SHP77 (cell line): ENCODE measurements around the gene PPP1R16B.
"Not testable (repeated sequence)": the region's sequence is repeated elsewhere in the genome, so short reads cannot be mapped to it uniquely, and the experiment has no call there.

Source experiments
- DNase-seq, 2 experiments: peaks; one replicate each; lab custom pipeline; 2025; lab: John Stamatoyannopoulos, UW

The PPP1R16B gene

DNA sequence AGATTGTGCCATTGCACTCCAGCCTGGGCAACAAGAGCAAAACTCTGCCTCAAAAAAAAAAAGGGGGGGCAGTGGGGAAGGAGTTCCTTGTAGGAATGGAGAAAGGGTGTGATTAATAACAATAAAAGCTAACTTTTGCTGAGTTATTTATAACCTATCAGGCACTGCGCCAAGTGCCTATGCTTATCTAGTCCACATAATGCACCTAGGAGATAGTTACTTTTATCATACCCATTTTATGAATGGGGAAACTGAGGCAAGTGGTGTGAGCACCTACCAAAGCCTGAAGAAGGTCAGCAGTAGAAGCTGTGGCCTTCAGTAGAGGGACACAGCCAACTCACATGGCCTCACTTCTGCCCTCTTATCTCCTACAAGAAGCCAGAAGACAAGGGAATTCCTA is 13.6 kb upstream of the PPP1R16B start:
- DNase-seq = no peak

GRCh38 chr20:38794057-38794456 is 11.4 kb upstream of the PPP1R16B start:
- not testable (repeated sequence) for DNase-seq

DNA sequence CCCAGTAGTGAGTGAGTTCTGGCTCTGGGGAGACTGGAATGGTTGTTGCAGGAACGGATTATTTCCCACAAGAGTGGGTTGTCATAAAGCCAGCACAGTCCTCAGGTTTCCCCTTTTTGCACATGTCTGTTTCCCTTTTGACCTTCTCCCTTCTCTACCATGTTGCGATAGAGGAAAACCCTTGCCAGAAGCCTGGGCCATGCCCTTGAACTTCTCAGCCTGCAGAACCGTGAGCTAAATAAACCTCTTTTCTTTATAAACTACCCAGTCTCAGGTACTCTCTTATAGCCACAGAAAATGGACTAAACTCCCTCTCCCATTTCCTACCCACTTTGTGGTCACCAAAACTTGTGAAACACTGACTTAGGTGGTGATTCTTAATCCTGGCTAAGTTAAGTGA is 7.2 kb upstream of the PPP1R16B start:
- no peak for DNase-seq

DNA sequence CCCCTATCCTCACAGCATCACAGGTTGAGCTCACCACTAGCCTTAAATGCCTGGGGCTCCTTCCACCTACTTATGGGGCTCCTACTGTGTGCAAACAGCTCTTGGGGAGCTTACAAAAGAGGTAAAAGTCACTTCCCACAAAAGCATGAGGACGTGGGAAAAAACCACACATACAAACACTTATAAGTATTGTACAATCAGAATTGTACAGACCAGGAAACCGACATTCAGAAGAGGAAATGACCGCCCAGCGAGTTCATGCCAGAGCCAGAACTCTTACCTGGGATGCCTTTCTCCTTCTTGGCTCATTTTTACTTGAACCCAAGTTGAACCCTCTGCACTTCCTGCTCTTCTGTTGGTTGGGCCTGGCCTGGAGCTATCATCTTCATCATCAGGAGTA is 6.3 kb upstream of the PPP1R16B start:
- no peak for DNase-seq

- no peak for DNase-seq
Measured at GRCh38 chr20:38800882-38801281, 4.6 kb upstream of the PPP1R16B start.

GRCh38 chr20:38804221-38804620 is 1.3 kb upstream of the PPP1R16B start:
- DNase-seq = no peak

GRCh38 chr20:38804682-38805501 is 605 bp upstream of the PPP1R16B start:
- DNase-seq = no peak

DNA sequence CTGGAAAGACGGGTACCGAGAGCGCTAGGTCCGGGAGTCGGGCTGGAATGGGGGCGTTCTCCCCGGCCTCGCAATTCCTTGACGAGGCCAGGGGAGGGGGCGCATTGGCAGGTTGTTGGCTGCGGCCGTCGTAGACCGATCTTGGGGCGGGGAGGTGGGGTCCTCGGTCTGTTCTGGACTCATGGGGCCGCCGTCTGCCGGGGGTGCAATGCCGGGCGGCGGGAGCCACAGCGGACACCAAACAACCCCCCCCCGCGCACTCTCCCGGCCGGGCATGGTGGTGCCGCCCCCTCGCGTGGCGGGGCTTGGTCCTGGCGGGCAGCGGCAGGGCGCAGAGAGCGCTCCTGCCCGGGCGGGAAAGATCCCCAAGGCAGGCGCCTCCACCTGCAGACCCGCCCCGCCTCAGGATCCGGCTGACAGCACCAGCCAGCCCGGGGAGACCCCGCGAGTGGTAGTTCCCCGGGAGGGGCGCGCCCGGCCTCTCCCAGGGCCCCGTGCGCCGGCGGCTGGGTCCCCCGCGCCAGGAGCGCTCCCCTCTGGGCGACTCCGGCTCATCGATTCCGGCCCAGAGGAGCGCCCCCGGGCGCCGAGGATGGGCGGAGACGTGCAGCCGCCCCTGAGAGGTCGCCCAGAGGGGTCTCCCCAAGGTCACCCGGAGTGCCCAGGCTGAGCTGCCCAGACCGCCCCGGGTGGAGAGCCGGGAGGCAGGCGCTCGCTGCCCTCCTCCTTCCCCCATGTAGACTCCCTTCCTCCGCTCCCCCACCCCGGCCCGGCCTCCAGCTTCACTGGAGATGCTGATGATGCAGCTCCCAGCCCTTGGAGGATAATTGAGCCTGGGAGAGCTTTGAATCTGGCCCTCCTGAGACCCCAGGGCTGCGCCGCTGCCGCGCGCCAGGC is 709 bp downstream of the PPP1R16B start:
- DNase-seq = no peak

DNA sequence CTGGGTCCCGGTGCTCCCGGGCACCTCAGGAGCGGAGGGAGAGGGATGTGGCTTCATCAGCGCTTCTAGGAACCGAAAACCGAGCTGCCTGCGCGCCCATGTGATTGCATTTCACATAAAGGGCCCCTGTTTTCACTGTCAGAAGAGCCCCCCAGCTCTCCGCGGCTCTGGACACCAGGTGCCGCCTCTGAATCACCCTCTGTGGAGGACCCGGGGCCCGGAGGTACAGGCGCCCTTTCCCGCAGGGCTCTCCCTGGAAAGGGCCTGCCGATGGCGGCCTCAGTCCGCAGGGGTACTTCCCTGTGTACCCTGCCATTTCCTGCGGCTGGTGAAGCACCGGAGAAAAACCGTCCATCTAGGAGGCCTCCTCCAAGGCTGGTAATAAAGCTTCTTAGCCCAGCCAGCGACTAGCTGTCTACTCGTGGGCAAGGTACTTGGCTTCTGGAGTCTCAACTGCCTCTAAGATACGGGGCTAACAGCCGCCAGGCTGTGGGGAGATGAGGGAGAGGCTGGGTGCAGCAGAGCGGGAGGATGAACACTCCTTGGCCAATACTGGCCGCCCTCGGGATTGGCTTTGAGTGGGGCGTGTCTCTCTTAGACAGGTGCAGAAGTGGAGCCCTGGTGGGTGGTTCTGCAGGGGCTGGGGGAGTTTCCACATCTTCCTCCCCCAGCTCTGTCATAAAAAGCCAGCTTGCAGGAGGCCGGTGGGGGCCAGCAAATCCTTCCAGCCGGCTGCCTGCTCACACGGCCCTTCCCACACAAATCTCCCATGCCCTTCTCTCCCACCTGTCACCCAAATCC is 1.6 kb downstream of the PPP1R16B start:
- no peak for DNase-seq

- no peak for DNase-seq
Measured at GRCh38 chr20:38809942-38810341, 4.4 kb downstream of the PPP1R16B start.

GRCh38 chr20:38810926-38811630 is 5.6 kb downstream of the PPP1R16B start:
- DNase-seq = no peak

- DNase-seq = no peak
Measured at GRCh38 chr20:38811769-38812168, 6.3 kb downstream of the PPP1R16B start.

DNA sequence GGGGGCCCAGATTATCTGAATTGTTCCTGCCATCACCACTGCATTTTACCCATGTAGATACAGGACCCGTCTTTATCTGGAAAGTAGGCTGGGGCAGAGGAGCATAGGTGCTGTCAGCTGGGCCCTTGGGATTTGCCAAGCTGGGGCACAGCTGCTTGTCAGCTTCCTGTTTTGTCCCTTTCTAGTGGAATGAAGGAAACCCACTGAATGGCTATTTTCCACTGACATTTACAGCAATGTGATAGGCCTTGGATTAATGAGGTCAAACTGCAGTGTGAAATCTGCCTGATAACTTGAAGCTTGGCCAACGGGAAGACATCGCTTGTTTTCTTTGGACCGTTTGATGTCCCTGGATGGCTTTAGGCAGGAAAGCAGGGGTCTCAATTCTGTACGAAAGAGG is 6.7 kb downstream of the PPP1R16B start:
- no peak for DNase-seq

- DNase-seq = no peak
Measured at GRCh38 chr20:38812709-38813573, 7.4 kb downstream of the PPP1R16B start.

GRCh38 chr20:38813574-38813962 is 8.1 kb downstream of the PPP1R16B start:
- not testable (repeated sequence) for DNase-seq

- no peak for DNase-seq
Measured at GRCh38 chr20:38815446-38815845, 9.9 kb downstream of the PPP1R16B start.

GRCh38 chr20:38818113-38819065 is 12.9 kb downstream of the PPP1R16B start:
- DNase-seq = no peak

GRCh38 chr20:38825571-38825900 is 20.0 kb downstream of the PPP1R16B start:
- no peak for DNase-seq

DNA sequence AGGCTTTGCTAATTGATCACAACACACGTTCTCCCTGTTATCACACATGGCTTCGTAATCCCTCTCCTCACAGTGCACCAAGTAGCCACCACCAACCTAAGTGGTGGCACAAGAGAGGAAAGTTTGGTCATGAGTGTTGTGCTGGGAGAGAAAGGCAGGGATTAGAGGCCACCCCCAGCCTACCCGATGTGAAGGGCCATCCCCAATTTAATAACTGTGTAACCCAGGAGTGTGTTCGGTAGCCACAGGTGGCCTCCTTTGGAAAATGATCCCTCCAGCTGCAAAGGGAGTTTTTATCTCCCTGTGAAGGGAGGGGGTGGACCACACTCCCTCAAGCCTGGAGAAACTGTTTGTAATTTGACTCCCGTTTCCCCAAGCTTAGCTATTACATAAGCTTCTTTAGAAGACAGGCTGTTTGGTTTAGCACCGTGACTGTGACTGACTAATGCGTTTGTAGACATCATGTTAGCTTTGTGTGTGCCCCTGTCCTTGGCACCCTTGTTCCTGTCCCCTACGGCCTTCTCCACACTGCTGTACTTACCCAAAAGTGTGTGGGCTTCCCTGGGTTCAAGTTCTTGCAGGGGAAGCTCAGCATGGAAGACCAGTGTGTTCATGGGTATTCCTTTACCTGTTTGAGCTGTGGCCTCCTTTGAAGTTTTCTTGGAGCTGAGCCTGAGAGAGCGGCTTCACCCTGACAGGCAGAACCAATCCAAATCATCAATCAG is 20.6 kb downstream of the PPP1R16B start:
- DNase-seq = peak; percentile 3 to 21
